MM.1S (cell line): ENCODE data around the gene MYRF.

ENCODE experiments used
- DNase-seq: peaks from one replicate; pipeline ENCODE4 v3.0.0-alpha.2; 2015
- H2AFZ ChIP-seq: fragments of 300-600 bp; sonication (generic); 2 replicates; pipeline ENCODE4 v1.6.0; 2016; ENCODE audit warnings: antibody characterized with exemption, low read length
- H3F3A ChIP-seq: fragments of 300-600 bp; sonication (generic); 2 replicates; pipeline ENCODE4 v1.6.1; 2016; ENCODE audit warnings: mild to moderate bottlenecking, antibody characterized with exemption, low read length, moderate library complexity, mixed read lengths; ENCODE audit not compliant: insufficient read depth
- H3K27ac ChIP-seq: fragments of 300-600 bp; sonication (generic); 2 replicates; pipeline ENCODE4 v1.5.1; 2016; ENCODE audit warnings: mild to moderate bottlenecking, low read length
- H3K27me3 ChIP-seq: fragments of 300-600 bp; sonication (generic); replicated peaks from 2 replicates; pipeline ENCODE4 v1.6.0; 2016; ENCODE audit warnings: low read length; ENCODE audit not compliant: insufficient read depth
- H3K36me3 ChIP-seq: fragments of 300-600 bp; sonication (generic); replicated peaks from 2 replicates; pipeline ENCODE4 v1.6.1; 2016; ENCODE audit warnings: mild to moderate bottlenecking, low read length, mixed read lengths; ENCODE audit not compliant: insufficient read depth
- H3K4me1 ChIP-seq: fragments of 300-600 bp; sonication (generic); 2 replicates; pipeline ENCODE4 v1.6.1; 2016; ENCODE audit warnings: low read length, mixed read lengths
- H3K4me2 ChIP-seq: fragments of 300-600 bp; sonication (generic); 2 replicates; pipeline ENCODE4 v1.6.0; 2016; ENCODE audit warnings: low read depth, low read length
- H3K4me3 ChIP-seq: fragments of 300-600 bp; sonication (generic); 2 replicates; pipeline ENCODE4 v1.5.1; 2016; ENCODE audit warnings: low read length, mixed read lengths
- H3K79me2 ChIP-seq: fragments of 300-600 bp; sonication (generic); 2 replicates; pipeline ENCODE4 v1.6.1; 2016; ENCODE audit warnings: mixed run types, low read length, mixed read lengths
- H3K9ac ChIP-seq: fragments of 300-600 bp; sonication (generic); 2 replicates; pipeline ENCODE4 v1.6.1; 2016; ENCODE audit warnings: low read length, mixed read lengths
- H3K9me2 ChIP-seq: fragments of 300-600 bp; sonication (generic); replicated peaks from 2 replicates; pipeline ENCODE4 v1.6.1; 2016; ENCODE audit warnings: mild to moderate bottlenecking, low read length, mixed read lengths; ENCODE audit not compliant: insufficient read depth
- H3K9me3 ChIP-seq: fragments of 300-600 bp; sonication (generic); replicated peaks from 2 replicates; pipeline ENCODE4 v1.6.1; 2016; ENCODE audit warnings: mild to moderate bottlenecking, low read length, mixed read lengths; ENCODE audit not compliant: insufficient read depth
- H4K20me1 ChIP-seq: fragments of 300-600 bp; sonication (generic); 2 replicates; pipeline ENCODE4 v1.6.1; 2016; ENCODE audit warnings: mild to moderate bottlenecking, low read length, moderate library complexity, mixed read lengths; ENCODE audit not compliant: insufficient read depth
- EZH2 ChIP-seq: fragments of 300-600 bp; sonication (generic); optimal IDR thresholded peaks from 2 replicates; pipeline ENCODE3; 2017; ENCODE audit warnings: low read depth, mild to moderate bottlenecking, antibody characterized with exemption, low read length, mixed read lengths
- EZH2phosphoT487 ChIP-seq: fragments of 300-600 bp; sonication (generic); IDR thresholded peaks from 2 replicates; pipeline ENCODE4 v1.6.1; 2018; ENCODE audit warnings: antibody characterized with exemption, low read length
- TF ChIP-seq, protein P1 (sequence below): fragments of 300-600 bp; sonication (generic); IDR thresholded peaks from 2 replicates; pipeline ENCODE4 v1.5.1; 2016; ENCODE audit warnings: antibody characterized with exemption, low read length, mixed read lengths

The MYRF gene

DNA sequence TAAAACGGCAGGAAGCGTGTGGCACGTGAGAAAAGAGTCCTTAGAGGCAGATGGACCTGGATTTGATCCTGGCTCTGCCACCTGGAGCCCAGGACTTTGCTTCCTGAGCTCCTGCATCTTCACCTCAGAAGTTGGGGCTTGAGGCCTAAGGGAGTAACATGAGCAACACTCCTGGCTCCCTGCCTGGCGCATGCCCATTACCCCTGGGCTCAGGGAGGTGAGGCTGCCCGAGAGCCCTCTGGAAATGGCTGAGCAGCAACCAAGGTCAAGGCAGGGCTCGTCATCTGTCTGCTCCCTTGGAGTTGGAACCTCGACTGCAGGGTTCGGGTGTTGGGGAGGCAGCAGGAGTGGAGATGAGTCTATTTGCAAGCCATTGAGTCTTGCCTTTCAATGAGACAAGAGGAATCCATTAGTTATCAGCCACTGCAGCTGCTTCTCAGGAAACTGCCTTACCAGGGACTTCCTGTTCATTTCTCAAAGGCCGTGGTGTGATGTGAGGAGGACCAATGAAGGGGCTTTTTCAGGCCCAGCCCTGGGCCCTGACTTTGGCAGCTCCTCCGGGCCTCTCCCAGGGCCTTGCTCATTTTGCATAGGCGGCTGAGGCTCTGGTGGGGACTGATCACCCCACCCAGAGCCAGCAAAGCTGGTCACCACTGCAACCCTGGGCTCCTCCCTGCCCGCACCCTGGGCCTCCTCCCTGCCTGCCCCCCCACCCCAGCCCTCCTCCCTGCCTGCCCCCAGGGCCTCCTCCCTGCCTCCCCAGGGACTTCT, 82.0 kb downstream of the MYRF start:
- Histone ChIP-seq H3K4me1 (peaks cover 21% of the 10 kb centered on the region), H3K9ac (no peak overlapping the region; the same call in 1 of the 2 replicates), H3K4me3 (no peak overlapping the region), H2AFZ (peak overlapping the region; percentile 64), H3K27ac (peak overlapping the region; percentile 72; the same call in 1 of the 2 replicates), H3F3A (0 out of 2 replicates have a peak, but pooled peaks cover 3% of the 10 kb centered on the region), H4K20me1 (no peaks in the 10 kb centered on the region), H3K9me2 (no peaks in the 10 kb centered on the region), H3K4me2 (peak overlapping the region; percentile 46), H3K79me2 (no peaks in the 10 kb centered on the region), H3K27me3 (peaks cover 8% of the 10 kb centered on the region), H3K36me3 (no peaks in the 10 kb centered on the region), H3K9me3 (no peaks in the 10 kb centered on the region)
- TF ChIP-seq EZH2phosphoT487: no peak
- TF ChIP-seq, protein P1, sequence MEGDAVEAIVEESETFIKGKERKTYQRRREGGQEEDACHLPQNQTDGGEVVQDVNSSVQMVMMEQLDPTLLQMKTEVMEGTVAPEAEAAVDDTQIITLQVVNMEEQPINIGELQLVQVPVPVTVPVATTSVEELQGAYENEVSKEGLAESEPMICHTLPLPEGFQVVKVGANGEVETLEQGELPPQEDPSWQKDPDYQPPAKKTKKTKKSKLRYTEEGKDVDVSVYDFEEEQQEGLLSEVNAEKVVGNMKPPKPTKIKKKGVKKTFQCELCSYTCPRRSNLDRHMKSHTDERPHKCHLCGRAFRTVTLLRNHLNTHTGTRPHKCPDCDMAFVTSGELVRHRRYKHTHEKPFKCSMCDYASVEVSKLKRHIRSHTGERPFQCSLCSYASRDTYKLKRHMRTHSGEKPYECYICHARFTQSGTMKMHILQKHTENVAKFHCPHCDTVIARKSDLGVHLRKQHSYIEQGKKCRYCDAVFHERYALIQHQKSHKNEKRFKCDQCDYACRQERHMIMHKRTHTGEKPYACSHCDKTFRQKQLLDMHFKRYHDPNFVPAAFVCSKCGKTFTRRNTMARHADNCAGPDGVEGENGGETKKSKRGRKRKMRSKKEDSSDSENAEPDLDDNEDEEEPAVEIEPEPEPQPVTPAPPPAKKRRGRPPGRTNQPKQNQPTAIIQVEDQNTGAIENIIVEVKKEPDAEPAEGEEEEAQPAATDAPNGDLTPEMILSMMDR: no peak
- no peak for TF ChIP-seq EZH2
- DNase-seq: peak; percentile 77

DNA sequence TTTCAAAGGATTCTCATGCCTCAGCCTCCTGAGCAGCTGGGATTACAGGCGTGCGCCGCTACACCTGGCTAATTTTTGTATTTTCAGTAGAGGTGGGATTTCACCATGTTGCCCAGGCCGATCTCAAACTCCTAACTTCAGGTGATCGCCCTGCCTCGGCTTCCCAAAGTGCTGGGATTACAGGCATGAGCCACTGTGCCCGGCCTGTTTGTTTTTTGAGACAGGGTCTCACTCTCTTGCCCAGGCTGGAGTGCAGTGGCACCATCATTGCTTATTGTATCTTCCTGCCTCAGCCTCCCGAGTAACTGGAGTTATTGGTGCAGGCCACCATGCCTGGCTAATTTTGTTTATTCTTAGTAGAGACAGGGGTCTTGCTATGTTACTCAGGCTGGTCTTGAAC, 83.8 kb downstream of the MYRF start:
- Histone ChIP-seq H3K79me2 (no peaks in the 10 kb centered on the region), H4K20me1 (no peaks in the 10 kb centered on the region), H3K9me3 (no peaks in the 10 kb centered on the region), H3K9ac (no peak overlapping the region), H3F3A (0 out of 2 replicates have a peak, but pooled peaks cover 3% of the 10 kb centered on the region), H3K27ac (no peak overlapping the region), H3K27me3 (no peaks in the 10 kb centered on the region; the same call in 1 of the 2 replicates), H3K9me2 (no peaks in the 10 kb centered on the region), H3K4me3 (no peak overlapping the region), H2AFZ (no peak overlapping the region), H3K36me3 (no peaks in the 10 kb centered on the region), H3K4me2 (no peak overlapping the region), H3K4me1 (peaks cover 21% of the 10 kb centered on the region)
- no peak for TF ChIP-seq EZH2
- TF ChIP-seq, protein P1: no peak
- no peak for TF ChIP-seq EZH2phosphoT487
- DNase-seq: no peak

DNA sequence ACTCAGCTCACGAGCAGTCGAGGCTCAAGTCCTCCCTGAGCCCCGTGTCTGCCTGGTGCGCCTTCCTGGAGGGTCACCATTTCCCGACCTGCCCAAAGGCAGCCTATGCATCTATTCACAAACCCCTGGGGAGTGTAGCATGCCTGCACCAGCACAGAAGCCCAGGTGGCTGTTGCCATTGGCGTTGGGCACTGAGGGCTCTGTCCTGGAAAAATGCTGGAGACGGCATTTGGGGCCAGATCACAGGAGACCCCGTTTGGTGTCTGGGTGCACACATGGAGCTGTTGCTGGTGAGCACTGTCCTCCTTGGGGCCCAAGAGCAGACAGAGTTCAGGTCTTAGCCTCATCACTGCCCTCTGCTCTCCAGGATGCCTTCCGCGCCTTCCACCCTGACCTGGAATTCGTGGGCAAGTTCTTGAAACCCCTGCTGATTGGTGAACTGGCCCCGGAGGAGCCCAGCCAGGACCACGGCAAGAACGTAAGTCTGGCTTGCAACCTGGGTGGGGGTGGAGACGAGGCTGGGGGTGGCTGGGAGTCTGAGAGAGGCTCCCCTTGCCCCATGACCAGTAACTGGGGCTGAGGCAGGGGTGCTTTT, 85.1 kb downstream of the MYRF start:
- Histone ChIP-seq H3K27ac (no peak overlapping the region), H3K4me2 (no peak overlapping the region)

More for the DNA sequence above, 85.1 kb downstream of the MYRF start:
- Histone ChIP-seq H3F3A (0 out of 2 replicates have a peak, but pooled peaks cover 3% of the 10 kb centered on the region), H3K9me2 (no peaks in the 10 kb centered on the region), H3K4me1 (peaks cover 15% of the 10 kb centered on the region), H3K79me2 (no peaks in the 10 kb centered on the region), H3K36me3 (no peaks in the 10 kb centered on the region), H3K9me3 (no peaks in the 10 kb centered on the region), H2AFZ (no peak overlapping the region), H4K20me1 (no peaks in the 10 kb centered on the region), H3K9ac (no peak overlapping the region), H3K27me3 (no peaks in the 10 kb centered on the region; the same call in 1 of the 2 replicates), H3K4me3 (no peak overlapping the region)
- TF ChIP-seq, protein P1: no peak
- TF ChIP-seq EZH2 (no peak), EZH2phosphoT487 (no peak)
- DNase-seq: no peak
